GM21717 (cell line): ENCODE data around the gene NTM.
A peak's percentile ranks its signal among the peaks of the same experiment; 100 is the strongest.

Experiments
- ATAC-seq: cut with Tn5 transposase; IDR thresholded peaks from one replicate; pipeline ENCODE4 v1.9.1; 2021; ENCODE audit warnings: mild to moderate bottlenecking, moderate library complexity; ENCODE audit not compliant: unreplicated experiment

NTM gene

GRCh38 chr11:132257871-132258270 is 887.5 kb downstream of the NTM start:
- no peak for ATAC-seq

GRCh38 chr11:132258875-132259274 is 888.5 kb downstream of the NTM start:
- no peak for ATAC-seq

GRCh38 chr11:132260636-132261035 is 890.2 kb downstream of the NTM start:
- no peak for ATAC-seq

GRCh38 chr11:132263241-132263640 is 892.8 kb downstream of the NTM start:
- no peak for ATAC-seq

- ATAC-seq = no peak
Measured at GRCh38 chr11:132263875-132264274, 893.5 kb downstream of the NTM start.

- ATAC-seq = no peak
Measured at GRCh38 chr11:132264616-132265015, 894.2 kb downstream of the NTM start.

GRCh38 chr11:132278801-132279574 is 908.6 kb downstream of the NTM start:
- peak; percentile 53 for ATAC-seq

GRCh38 chr11:132284048-132284447 is 913.6 kb downstream of the NTM start:
- no peak for ATAC-seq

GRCh38 chr11:132284611-132285010 is 914.2 kb downstream of the NTM start:
- ATAC-seq = no peak

GRCh38 chr11:132285631-132286030 is 915.2 kb downstream of the NTM start:
- ATAC-seq = no peak

GRCh38 chr11:132286106-132286505 is 915.7 kb downstream of the NTM start:
- ATAC-seq = no peak

- ATAC-seq = no peak
Measured at GRCh38 chr11:132288036-132288435, 917.6 kb downstream of the NTM start.

GRCh38 chr11:132289590-132290256 is 919.3 kb downstream of the NTM start:
- no peak for ATAC-seq

- ATAC-seq = no peak
Measured at GRCh38 chr11:132293586-132293985, 923.2 kb downstream of the NTM start.

GRCh38 chr11:132296946-132297610 is 926.7 kb downstream of the NTM start:
- no peak for ATAC-seq

GRCh38 chr11:132298357-132298756 is 927.9 kb downstream of the NTM start:
- no peak for ATAC-seq

- no peak for ATAC-seq
Measured at GRCh38 chr11:132300283-132300682, 929.9 kb downstream of the NTM start.

GRCh38 chr11:132301465-132301864 is 931.0 kb downstream of the NTM start:
- ATAC-seq = no peak

- no peak for ATAC-seq
Measured at GRCh38 chr11:132301900-132302299, 931.5 kb downstream of the NTM start.

GRCh38 chr11:132307309-132308020 is 937.0 kb downstream of the NTM start:
- no peak for ATAC-seq
